Endothelial cell of umbilical vein (primary cell): ENCODE data around the gene ASB5. TPM values are rescaled to one million over a fixed set of nuclear protein-coding genes. Genes with fewer than 3 reads are reported as not detected.

Source experiments
- BruUV-seq: library from RNA; stranded (reverse); fragments of 400-500 nt; replicated peaks from 2 replicates; lab custom pipeline; 2021; lab: Mats Ljungman, UMichigan
- CTCF ChIA-PET: fragments of 300-600, 350-600 bp; sonication (Branson Sonifier 250); formaldehyde crosslinking; loops from one replicate; lab custom pipeline; 2021; ENCODE audit warnings: antibody characterized with exemption, inconsistent platforms; lab: Charles Lee
- POLR2A ChIA-PET: fragments of 300-600, 350-600 bp; sonication (Branson Sonifier 250); formaldehyde crosslinking; loops from one replicate; lab custom pipeline; 2021; ENCODE audit warnings: antibody characterized with exemption, inconsistent platforms; lab: Charles Lee
- DNase-seq: peaks from one replicate; pipeline ENCODE4 v3.0.0-alpha.2; 2011; ENCODE audit warnings: low read depth, low spot score
- FAIRE-seq: peaks from 2 replicates; lab custom pipeline; 2011; peaks lifted over from hg19 to GRCh38; lab: Jason Lieb, UNC
- H2AFZ ChIP-seq: 2 replicates; pipeline ENCODE4 v1.6.0; 2012; ENCODE audit warnings: low read depth, low read length, control low read depth, inconsistent platforms
- H3K27ac ChIP-seq: 2 replicates; pipeline ENCODE4 v1.5.1; 2011; ENCODE audit warnings: low read depth, mild to moderate bottlenecking, control low read depth, low read length, moderate library complexity; ENCODE audit not compliant: insufficient read depth
- H3K27me3 ChIP-seq, 2 experiments: 2 replicates each; pipeline versions ENCODE4 v1.6.0 to v1.6.1; 2011; ENCODE audit warnings: low read length in 2 of 2, mixed read lengths in 1 of 2; ENCODE audit not compliant: control insufficient read depth in 2 of 2, insufficient read depth in 2 of 2
- H3K36me3 ChIP-seq, 2 experiments: 2 replicates in 1 of 2; 3 replicates in 1 of 2; pipeline ENCODE4 v1.5.1; 2011; ENCODE audit warnings: low read length in 2 of 2, mild to moderate bottlenecking in 1 of 2, moderate library complexity in 1 of 2; ENCODE audit not compliant: control insufficient read depth in 2 of 2, insufficient read depth in 2 of 2; ENCODE audit errors: extremely low read depth in 1 of 2
- H3K4me1 ChIP-seq: 3 replicates; pipeline ENCODE4 v1.5.1; 2011; ENCODE audit warnings: mild to moderate bottlenecking, low read length; ENCODE audit not compliant: control insufficient read depth, insufficient read depth; ENCODE audit errors: extremely low read depth
- H3K4me2 ChIP-seq: 2 replicates; pipeline ENCODE4 v1.6.1; 2011; ENCODE audit warnings: low read length, control low read depth, mixed read lengths; ENCODE audit not compliant: insufficient read depth
- H3K4me3 ChIP-seq, 3 experiments: fragments of 200-600 bp in 1 of 3; sonication (generic), shearing (Covaris generic) in 1 of 3; replicated peaks in 1 of 3; 2 replicates each; pipeline ENCODE4 v1.5.1; 2011 to 2016; ENCODE audit warnings: control low read depth in 3 of 3, low read length in 3 of 3, mild to moderate bottlenecking in 2 of 3, inconsistent platforms in 1 of 3, low read depth in 1 of 3, moderate library complexity in 1 of 3; ENCODE audit not compliant: insufficient read depth in 1 of 3
- H3K79me2 ChIP-seq: 2 replicates; pipeline ENCODE4 v1.6.0; 2012; ENCODE audit warnings: low read length, inconsistent platforms; ENCODE audit not compliant: control insufficient read depth, insufficient read depth
- H3K9ac ChIP-seq: replicated peaks from 2 replicates; pipeline ENCODE3; 2011; ENCODE audit warnings: low read length, control low read depth; ENCODE audit not compliant: insufficient read depth; ENCODE audit errors: extremely low read depth
- H3K9me1 ChIP-seq: replicated peaks from 3 replicates; pipeline ENCODE4 v1.6.0; 2011; ENCODE audit warnings: mild to moderate bottlenecking, low read length; ENCODE audit not compliant: control insufficient read depth, insufficient read depth; ENCODE audit errors: extremely low read depth
- H3K9me3 ChIP-seq: replicated peaks from 2 replicates; pipeline ENCODE4 v1.5.1; 2012; ENCODE audit warnings: low read length, inconsistent platforms; ENCODE audit not compliant: control insufficient read depth, insufficient read depth
- H4K20me1 ChIP-seq: replicated peaks from 2 replicates; pipeline ENCODE3; 2011; ENCODE audit warnings: mild to moderate bottlenecking, low read length; ENCODE audit not compliant: control insufficient read depth, insufficient read depth; ENCODE audit errors: extremely low read depth
- CTCF ChIP-seq, 2 donors: IDR thresholded peaks; 1 replicate in 1 of 2; 2 replicates in 1 of 2; pipeline ENCODE4 v1.5.1; 2011; ENCODE audit warnings: low read length in 2 of 2, mild to moderate bottlenecking in 2 of 2, moderate library complexity in 2 of 2, control low read depth in 1 of 2, inconsistent platforms in 1 of 2, low read depth in 1 of 2; ENCODE audit not compliant: insufficient read depth in 1 of 2; ENCODE audit errors: extremely low read depth in 1 of 2
- EZH2 ChIP-seq: IDR thresholded peaks from 2 replicates; pipeline ENCODE4 v1.6.1; 2012; ENCODE audit warnings: borderline replicate concordance, low read depth, mild to moderate bottlenecking, moderate library complexity, low read length, inconsistent platforms; ENCODE audit not compliant: severe bottlenecking
- FOS ChIP-seq: IDR thresholded peaks from 2 replicates; pipeline ENCODE4 v1.6.1; 2011; ENCODE audit warnings: mild to moderate bottlenecking, low read length, moderate library complexity, borderline replicate concordance; ENCODE audit not compliant: insufficient read depth
- GATA2 ChIP-seq: IDR thresholded peaks from 2 replicates; pipeline ENCODE4 v1.7.0; 2011; ENCODE audit warnings: low read depth, mild to moderate bottlenecking, moderate library complexity, mixed read lengths, low read length; ENCODE audit not compliant: insufficient read length, insufficient read depth
- JUN ChIP-seq: IDR thresholded peaks from 2 replicates; pipeline ENCODE4 v1.6.1; 2011; ENCODE audit warnings: borderline replicate concordance, low read depth; ENCODE audit not compliant: insufficient read length, insufficient read depth
- MAX ChIP-seq: IDR thresholded peaks from 2 replicates; pipeline ENCODE4 v1.6.1; 2011; ENCODE audit not compliant: insufficient read depth, insufficient read length
- MYC ChIP-seq: IDR thresholded peaks from one replicate; pipeline ENCODE4 v1.6.1; 2011; ENCODE audit warnings: mild to moderate bottlenecking, low read depth, low read length
- POLR2A ChIP-seq: IDR thresholded peaks from 2 replicates; pipeline ENCODE4 v1.6.1; 2012; ENCODE audit warnings: low read depth, mild to moderate bottlenecking, control low read depth, low read length
- POLR2AphosphoS5 ChIP-seq: IDR thresholded peaks from 2 replicates; pipeline ENCODE4 v1.6.1; 2012; ENCODE audit warnings: low read depth, mild to moderate bottlenecking, control low read depth, low read length, moderate library complexity; ENCODE audit not compliant: insufficient read depth
- dilution Hi-C: fragments of 300-500 bp; cut with MboI; formaldehyde crosslinking; loops from one replicate; pipeline ENCODE4 v1.15.0; 2019; ENCODE audit warnings: low sequenced_read_pairs; ENCODE audit not compliant: extremely low pct_ligation_motif_present
- intact Hi-C: fragments of 100-400 bp; cut with micrococcal nuclease; formaldehyde crosslinking; loops from one replicate; pipeline ENCODE4 v1.10.0; 2022
- polyA plus RNA-seq, 4 experiments: library from polyadenylated mRNA; depleted of rRNA in 3 of 4; stranded (reverse) in 3 of 4; unstranded in 1 of 4; fragments of >200 nt; gene quantifications; 2 replicates each; pipeline versions ENCODE4 v1.2.1 to v1.2.3, GENCODE V29; 2011 to 2012; ENCODE audit warnings: missing spikeins in 1 of 4
- total RNA-seq: library from RNA; stranded (reverse); gene quantifications from 2 replicates; pipeline ENCODE4 v1.2.3, GENCODE V29; 2021

The ASB5 gene
- total and polyA plus RNA-seq, 2 donors (not counting 3 experiments of a cell fraction or from before 2014, with no cell fraction given), result not detected

GRCh38 chr4:176229645-176230044 lies 39.4 kb downstream of the ASB5 start:
- Histone ChIP-seq H3K9ac (no peak overlapping the region), H3K79me2 (no peaks in the 10 kb centered on the region), H3K27me3 (no peaks in the 10 kb centered on the region), H3K9me3 (no peaks in the 10 kb centered on the region), H3K9me1 (no peaks in the 10 kb centered on the region), H3K4me1 (no peaks in the 10 kb centered on the region), H3K4me2 (no peak overlapping the region), H2AFZ (no peak overlapping the region), H3K36me3 (no peaks in the 10 kb centered on the region), H4K20me1 (no peaks in the 10 kb centered on the region), H3K27ac (no peak overlapping the region), H3K4me3 (no peak overlapping the region)
- no peak for DNase-seq
- dilution Hi-C loops, result no loop called here
- ChIA-PET CTCF (interaction anchor here (1.2 kb wide), 1 partner anchor 12 kb away, joined by 3 read pairs; no protein-coding TSS in a partner anchor), POLR2A (no interaction called here)
- BruUV-seq, result no TSS peak
- no peak for TF ChIP-seq EZH2
- TF ChIP-seq FOS, result no peak
- no peak for TF ChIP-seq POLR2A
- TF ChIP-seq JUN, result no peak
- TF ChIP-seq CTCF (IDR thresholded peaks at IDR 0.05; ENCODE audit: extremely low read depth in 1 of 2, insufficient read depth in 1 of 2, low read depth in 1 of 2, low read length in 2 of 2), result no peak
- TF ChIP-seq MAX, result no peak
- no peak for TF ChIP-seq GATA2
- TF ChIP-seq MYC, result no peak
- no peak for TF ChIP-seq POLR2AphosphoS5
- FAIRE-seq, result no peak
- intact Hi-C loops, result no loop called here
